ENCODE data around the gene GRAP.

GRAP gene

DNA sequence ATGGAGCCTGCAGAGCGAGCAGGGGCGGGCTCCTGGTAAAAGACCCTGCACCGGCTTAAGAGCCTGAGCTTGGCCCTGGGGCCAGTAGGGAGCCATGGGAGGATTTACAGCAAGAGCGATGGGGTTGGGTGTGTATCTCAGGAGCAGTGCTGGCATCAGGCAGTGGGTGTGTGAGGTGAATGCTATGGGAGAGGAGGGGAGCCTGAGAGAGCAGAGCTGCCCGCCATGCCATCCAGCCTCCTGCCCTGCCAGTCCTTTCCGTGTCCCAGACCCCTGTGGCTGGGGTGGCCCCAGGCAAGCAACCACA is 65.5 kb downstream of the GRAP start:
- no peak for DNase-seq

DNA sequence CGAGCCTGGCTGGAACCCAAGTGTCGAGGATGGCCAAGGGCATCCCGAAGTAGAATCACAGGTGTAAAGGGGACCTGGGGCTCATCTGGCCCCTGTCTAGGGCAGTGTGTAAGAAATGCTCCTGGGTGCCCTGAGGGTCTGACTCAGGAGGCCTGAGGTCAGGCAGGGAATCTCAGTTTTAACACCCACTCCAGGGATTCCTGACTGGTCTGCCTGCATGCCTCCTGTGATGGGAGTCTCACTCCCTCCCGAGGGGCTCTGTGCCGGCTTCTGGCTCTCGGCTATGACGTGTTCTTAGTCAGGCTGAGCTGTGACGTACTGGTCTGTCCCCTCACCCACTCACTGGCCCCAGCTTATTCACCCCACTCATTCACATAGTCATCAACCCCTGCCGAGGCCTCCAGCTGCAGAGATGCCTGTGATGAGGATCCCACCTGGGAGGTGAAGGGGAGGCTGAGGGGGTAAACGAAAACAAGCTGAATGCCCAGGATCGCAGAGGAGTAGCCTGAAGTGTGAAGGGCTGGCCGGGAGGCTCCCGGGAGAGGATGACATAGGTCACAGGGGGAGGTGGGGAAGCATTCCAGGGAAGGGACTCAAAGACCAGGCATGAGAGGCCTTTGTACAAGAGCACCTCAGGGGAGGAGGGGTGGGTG is 65.9 kb downstream of the GRAP start:
- DNase-seq = no peak

DNA sequence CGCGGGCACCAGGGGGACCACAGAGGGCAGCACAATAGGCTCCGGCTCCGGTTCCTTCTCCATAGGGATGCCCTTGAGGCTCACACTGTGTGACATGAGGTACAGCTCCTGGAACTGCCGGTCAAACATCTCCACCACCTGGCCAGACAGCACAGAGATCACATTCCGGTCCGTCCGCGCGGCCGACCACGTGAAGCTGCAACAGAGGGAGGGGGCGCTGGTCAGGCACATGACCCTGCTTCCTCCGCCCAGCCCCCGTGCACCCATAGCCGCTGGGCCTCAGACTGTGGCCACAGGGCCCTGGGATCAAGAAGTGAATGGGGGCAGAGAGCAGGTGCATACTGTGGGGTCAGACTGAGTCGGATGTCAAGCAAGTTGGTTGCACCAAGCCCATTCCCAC is 68.1 kb downstream of the GRAP start:
- DNase-seq = no peak

DNA sequence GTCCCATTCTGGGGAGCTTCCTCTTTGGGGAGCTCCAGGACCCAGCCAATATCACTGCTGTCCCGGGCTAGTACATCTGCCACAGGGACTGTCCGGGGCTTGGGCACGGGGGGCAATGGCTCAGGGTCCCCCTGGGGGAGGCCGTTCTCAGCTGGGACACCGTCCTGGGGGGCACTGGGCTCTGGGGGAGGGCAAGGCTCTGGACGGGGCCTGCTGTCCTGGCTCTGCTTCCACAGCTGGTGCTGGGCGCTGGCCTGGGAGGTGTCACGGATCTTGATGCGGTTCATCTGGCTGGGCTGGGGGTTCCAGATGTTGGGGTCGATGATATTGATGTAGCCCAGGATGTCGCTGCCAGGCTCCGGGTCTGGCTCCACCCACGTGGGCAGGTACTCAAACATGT is 68.7 kb downstream of the GRAP start:
- no peak for DNase-seq

DNA sequence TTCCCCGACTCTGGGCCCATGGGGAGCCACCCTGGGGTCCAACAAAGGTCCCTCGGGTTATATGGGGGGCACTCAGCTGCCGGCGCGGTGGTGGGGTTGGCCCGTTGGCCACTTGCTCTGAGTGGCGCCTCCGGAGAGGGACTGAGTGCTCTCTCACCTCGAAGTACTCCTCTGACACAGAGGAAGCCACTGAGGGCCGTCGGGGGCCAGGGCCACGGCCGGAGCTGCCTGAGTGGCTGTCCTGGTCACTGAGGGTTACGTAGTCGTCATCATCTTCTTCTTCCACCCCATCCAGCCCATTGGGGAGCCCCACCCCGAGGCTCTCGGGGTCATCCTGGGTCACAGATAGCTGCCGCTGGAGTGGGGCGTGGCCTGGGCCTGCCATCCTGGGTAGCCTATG is 69.1 kb downstream of the GRAP start:
- DNase-seq = no peak

DNA sequence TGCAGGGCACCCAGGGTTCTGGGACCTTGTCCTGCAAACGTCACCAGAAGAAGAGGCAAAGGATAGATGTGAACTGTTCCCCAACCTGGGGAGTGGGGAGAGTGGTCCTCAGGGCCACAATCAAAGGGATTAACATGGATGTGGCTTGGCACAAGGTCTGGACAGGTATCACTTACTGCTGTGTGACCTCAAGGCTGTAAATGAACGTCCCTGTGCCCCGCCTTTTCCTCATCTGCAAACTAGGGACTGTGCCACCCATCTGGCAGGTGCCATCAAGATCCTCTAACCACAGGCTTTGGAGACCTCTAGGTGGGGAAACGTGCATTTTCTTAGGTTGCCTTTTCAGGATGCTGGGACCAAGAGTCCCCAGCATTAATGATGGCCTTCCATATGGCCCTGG is 69.7 kb downstream of the GRAP start:
- no peak for DNase-seq

DNA sequence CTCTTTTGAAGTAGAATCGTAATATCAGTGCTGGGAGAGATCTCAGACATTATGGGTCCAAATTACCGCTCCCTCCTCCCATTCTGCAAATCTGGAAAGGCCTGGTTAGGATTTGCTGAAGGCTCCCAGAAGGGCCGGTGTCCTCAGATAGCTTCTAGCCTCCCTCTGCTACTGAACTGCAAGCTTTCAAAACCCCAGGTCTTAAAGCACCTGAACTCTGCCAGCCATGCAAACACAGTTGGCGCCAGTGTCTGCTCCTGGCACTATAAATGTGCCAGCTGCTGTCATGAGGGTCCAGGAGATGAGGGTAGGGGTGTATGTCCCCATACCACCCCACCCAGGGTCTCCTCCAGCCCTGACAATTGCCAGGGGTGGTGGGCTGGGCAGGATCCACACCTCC is 70.6 kb downstream of the GRAP start:
- no peak for DNase-seq

DNA sequence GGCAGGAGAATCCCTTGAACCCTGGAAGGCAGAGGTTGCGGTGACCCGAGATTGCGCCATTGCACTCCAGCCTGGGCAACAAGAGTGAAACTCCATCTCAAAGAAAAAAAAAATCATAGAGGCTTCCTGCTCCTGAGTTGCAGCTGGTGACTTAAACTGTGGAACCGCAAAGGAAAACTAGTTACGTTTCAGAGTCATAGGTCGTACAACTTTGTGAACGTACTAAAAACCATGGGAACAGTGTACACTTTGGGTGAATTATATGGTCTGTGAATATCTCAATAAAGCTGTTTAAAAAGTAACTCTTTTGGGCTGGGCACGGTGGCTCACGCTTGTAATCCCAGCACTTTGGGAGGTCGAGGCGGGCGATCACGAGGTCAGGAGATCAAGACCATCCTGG is 71.2 kb downstream of the GRAP start:
- no peak for DNase-seq

DNA sequence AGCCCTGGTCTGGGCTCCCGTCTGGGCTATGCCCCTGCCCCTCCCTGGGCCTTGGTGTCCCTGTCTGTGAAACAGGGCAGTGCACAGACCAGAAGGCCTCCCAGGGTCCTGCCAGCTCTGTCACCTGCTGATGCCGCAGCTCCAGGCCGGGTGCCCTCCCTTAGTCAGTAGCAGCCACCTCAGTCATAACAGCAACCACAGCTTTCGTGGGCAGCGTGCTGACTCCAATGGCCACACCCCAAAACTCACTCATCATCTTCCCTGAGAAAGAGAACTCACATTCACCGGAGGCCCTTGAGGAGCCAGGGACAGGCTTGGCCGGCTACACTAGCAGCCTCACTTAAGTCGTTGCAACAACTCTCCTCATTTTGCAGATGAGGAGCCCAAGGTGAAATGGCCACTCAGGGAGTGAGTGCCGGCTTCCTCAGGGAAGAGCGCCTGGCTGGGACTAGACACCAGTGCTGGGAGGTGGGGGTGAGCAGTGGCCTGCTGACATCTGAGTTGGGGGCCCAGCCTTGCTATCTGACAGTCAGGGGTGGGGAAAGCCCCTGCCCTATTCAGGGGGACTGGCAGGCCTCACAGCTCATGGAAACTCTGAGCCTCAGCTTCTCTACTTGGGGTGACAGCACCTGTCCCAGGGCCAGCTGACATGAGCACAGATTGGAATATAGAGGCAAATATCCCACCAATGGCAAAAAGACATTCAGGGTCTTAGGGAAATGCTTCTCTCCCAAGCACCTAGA is 72.2 kb downstream of the GRAP start:
- DNase-seq = peak; percentile 53 to 68

DNA sequence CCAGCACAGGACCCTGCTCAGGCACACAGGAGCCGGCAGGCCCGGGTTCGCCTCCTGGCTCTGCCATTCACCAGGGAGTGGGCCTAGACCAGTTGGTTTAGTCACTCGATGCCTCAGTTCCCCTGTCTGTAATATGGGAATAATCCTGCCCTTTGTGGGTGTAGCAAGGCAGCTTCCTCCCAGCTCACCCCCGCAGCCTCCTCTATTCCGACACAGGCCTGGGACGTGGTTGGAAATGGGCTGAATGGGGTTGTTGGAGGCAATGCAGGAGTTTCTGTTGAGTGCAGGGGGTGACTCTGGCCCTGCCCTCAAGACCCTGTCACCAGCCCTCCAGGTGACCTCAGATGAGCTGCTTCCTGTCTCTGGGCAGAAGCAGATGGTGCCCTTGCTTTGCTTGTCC is 75.0 kb downstream of the GRAP start:
- DNase-seq = no peak
